ENCODE results near the gene CAPN5.

Gene CAPN5

DNA sequence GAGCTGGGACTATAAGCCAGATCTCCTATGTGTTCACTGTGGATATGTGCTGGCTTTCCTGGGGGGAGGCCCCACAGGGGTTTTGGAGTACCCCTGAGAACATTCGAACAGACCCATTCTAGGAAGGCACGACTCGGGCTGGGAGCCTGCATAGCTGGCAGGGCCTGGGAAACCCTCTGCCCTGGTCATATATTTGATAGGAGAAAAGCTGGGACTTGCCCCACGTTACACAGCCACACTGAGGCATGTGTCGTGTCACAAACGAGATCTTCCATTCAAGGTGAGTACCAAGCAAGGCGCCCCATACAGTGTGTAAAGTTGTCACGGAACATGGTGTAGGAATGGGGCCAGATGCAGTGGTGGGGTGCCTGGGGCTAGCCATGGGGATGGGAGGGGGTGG, 72.4 kb downstream of the CAPN5 start:
- no peak for DNase-seq

DNA sequence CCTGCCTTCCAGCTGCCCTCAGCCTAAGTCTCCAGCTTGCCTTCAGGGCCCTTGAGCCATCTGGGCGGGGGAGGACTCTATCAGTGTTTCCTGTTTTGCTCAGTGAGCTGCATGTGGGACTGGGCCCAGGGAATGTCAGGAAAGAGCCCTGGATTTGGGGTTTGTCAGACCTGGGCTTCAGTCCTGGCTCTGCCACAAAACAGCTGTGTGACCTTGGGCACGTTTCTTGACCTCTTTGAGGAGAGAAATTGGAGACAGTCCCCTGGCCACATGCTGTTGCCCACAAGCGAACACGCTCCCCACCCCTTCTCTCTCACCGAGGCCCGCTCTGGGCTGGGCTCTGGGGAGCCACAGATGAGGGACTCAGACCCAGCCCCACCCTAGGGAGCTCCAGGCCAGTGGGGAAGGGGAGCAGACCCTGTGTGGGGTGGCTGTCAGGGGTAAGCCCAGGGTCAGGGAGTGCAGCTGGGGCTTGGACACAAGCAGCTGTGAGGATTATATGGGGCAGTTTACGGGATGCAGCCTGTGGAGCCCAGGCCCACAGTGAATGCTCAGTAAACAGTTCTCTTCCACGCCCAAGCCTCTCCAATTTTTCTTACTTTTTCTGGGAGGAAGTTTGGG, 73.6 kb downstream of the CAPN5 start:
- peak; percentile 52 for DNase-seq

GRCh38 chr11:77141034-77141433, 74.3 kb downstream of the CAPN5 start:
- no peak for DNase-seq

- no peak for DNase-seq
Measured at GRCh38 chr11:77141475-77141874, 74.7 kb downstream of the CAPN5 start.

GRCh38 chr11:77142091-77142975, 75.6 kb downstream of the CAPN5 start:
- no peak for DNase-seq

DNA sequence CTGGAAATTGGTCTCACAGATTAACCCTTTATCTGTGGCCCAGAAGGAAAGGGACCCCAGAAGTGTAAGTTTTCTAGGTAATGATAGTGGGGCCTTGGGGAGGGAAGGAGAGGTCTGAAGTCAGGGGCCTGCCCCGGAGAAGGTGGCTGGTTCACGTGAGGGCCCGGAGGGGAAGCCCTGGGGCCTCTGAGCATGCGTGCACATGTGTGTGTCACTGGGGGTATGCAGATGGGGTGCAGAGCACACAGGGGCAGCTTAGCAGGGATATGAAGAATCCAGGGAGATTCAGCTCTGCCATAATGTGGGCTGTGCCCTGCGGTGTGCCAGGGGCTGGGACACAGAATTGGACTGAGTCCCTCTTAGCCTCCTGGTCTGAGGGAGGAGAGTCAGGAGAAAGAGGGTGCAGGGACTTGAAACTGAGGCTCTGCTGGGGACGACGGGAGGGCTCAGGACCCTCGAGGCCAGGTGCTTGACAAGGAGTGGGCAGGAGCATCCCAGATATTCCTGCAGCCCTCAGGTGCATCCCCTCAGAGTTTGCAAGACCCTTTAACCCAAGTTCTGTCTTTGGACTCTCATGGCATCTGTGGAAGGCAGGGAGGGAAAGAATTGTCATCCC, 76.7 kb downstream of the CAPN5 start:
- no peak for DNase-seq

- no peak for DNase-seq
Measured at GRCh38 chr11:77144196-77144856, 77.6 kb downstream of the CAPN5 start.

- DNase-seq, result no peak
Measured at GRCh38 chr11:77144857-77145428, 78.2 kb downstream of the CAPN5 start.

- no peak for DNase-seq
Measured at GRCh38 chr11:77146261-77147035, 79.7 kb downstream of the CAPN5 start.

- no peak for DNase-seq
Measured at GRCh38 chr11:77147036-77147315, 80.2 kb downstream of the CAPN5 start.

- no peak for DNase-seq
Measured at GRCh38 chr11:77147668-77148321, 81.0 kb downstream of the CAPN5 start.

- DNase-seq, result no peak
Measured at GRCh38 chr11:77148963-77149715, 82.4 kb downstream of the CAPN5 start.

- DNase-seq, result no peak
Measured at GRCh38 chr11:77149716-77150392, 83.1 kb downstream of the CAPN5 start.

DNA sequence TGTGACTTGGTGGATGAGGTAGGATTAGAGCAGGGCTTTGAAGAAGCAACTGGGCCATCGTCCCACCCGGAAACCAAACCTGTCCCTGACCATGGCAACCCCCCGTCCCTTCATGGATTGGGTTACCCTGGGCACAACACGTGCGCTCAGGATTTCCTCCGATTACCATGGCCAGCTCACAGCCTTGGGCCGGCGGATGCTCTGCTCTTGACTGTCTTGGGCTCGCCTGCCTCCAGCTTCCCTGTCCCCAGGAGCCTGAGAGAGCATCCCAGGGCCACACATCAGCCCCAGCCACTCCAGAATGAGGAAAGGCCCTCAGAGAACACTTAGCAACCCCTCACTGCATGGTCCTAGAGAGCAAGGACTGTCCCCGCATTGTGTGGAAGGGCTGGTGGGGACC, 84.1 kb downstream of the CAPN5 start:
- no peak for DNase-seq

DNA sequence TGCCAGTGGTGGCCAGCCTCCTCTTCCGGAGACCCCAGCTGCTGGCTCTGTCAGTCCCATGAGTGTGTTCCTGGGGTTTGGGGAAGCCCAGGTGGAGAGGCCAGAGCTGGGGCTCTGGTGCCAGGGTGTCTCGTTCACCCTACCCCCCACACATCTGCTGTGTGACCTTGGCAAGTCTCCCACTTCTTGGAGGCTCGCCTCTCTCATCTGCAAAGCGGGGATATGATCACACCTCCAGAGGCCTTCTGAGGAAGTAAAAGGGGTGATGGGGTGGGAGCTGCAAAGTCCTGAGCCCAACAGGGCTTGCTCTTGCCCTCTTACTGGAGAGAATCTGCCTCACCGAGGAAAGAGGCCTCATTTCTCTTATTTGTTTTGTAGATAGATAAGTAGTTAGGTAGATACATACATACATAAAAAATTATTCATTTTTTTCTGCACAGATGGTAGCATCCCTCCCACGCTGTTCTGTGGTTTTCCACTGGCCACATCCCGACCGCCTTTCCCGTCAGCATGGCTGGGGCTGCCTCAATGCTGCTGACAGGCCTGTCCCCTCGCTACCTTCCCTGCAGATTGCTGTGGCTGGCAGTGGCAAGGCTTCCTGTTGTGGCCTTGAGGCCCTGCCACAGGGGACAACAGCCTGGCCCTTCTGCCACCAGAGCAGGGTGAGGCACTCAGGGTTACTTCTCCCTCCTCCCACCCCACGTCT, 85.2 kb downstream of the CAPN5 start:
- peak; percentile 98 for DNase-seq

DNA sequence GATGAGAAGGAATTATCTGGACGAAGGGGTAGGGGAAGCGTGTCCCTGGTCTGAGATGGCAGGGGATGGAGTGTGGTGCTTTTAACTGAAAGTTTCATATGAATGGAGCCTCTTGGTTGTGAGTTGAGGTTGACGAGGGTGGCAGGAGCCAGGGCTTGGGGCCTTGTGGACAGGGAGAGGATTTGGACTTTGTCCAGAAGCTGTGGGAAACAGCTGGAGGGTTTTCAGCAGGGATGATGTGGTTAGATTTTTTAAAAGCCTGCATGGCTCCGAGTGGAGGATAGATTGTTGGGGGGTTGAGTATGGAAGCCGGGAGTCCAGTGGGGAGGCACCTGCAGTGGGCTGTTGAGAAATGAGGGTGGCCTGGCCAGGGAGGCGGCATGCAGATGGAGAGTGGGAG, 86.1 kb downstream of the CAPN5 start:
- peak; percentile 52 for DNase-seq

GRCh38 chr11:77153276-77154185, 86.8 kb downstream of the CAPN5 start:
- no peak for DNase-seq

GRCh38 chr11:77154381-77155081, 87.8 kb downstream of the CAPN5 start:
- DNase-seq, result peak; percentile 95

Data from RPMI8226 (cell line).